Neural progenitor cell (in vitro differentiated cells): Measurements from ENCODE around the gene ZFR2.

ENCODE experiments used
- EZH2 ChIP-seq: fragments of 200-600 bp; sonication (generic); IDR thresholded peaks from 2 replicates; pipeline ENCODE4 v1.6.1; 2017; ENCODE audit warnings: antibody characterized with exemption, mild to moderate bottlenecking, moderate library complexity
- EZH2phosphoT487 ChIP-seq: fragments of 200-600 bp; sonication (generic); IDR thresholded peaks from 2 replicates; pipeline ENCODE4 v1.6.1; 2017; ENCODE audit warnings: antibody characterized with exemption
- TF ChIP-seq, protein P1 (sequence below): fragments of 200-600 bp; sonication (generic); IDR thresholded peaks from 2 replicates; pipeline ENCODE4 v1.5.1; 2017; ENCODE audit warnings: antibody characterized with exemption, mild to moderate bottlenecking

DNA sequence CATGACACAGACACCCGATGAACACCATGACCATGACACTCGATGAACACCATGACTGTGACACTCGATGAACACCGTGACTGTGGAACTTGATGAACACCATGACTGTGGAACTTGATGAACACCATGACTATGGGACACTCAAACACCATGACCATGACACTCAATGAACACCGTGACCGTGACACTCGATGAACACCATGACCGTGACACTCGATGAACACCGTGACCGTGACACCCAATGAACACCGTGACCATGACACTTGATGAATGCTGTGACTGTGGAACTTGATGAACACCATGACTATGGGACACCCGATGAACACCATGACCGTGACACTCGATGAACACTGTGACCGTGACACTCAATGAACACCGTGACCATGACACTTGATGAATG lies 31.5 kb downstream of the ZFR2 start:
- TF ChIP-seq, protein P1, sequence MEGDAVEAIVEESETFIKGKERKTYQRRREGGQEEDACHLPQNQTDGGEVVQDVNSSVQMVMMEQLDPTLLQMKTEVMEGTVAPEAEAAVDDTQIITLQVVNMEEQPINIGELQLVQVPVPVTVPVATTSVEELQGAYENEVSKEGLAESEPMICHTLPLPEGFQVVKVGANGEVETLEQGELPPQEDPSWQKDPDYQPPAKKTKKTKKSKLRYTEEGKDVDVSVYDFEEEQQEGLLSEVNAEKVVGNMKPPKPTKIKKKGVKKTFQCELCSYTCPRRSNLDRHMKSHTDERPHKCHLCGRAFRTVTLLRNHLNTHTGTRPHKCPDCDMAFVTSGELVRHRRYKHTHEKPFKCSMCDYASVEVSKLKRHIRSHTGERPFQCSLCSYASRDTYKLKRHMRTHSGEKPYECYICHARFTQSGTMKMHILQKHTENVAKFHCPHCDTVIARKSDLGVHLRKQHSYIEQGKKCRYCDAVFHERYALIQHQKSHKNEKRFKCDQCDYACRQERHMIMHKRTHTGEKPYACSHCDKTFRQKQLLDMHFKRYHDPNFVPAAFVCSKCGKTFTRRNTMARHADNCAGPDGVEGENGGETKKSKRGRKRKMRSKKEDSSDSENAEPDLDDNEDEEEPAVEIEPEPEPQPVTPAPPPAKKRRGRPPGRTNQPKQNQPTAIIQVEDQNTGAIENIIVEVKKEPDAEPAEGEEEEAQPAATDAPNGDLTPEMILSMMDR, result no peak
- TF ChIP-seq EZH2 (no peak), EZH2phosphoT487 (no peak)
